ENCODE results near the gene C17orf107. TPM values are rescaled to one million over a fixed set of nuclear protein-coding genes. Genes with fewer than 3 reads are reported as not detected.
"Not testable (repeated sequence)": the region's sequence is repeated elsewhere in the genome, so short reads cannot be mapped to it uniquely, and the experiment has no call there.

C17orf107 gene
- total and polyA plus RNA-seq, 5 donors from 2014 or later: 1.1 to 45.6 (median 1.3) TPM

DNA sequence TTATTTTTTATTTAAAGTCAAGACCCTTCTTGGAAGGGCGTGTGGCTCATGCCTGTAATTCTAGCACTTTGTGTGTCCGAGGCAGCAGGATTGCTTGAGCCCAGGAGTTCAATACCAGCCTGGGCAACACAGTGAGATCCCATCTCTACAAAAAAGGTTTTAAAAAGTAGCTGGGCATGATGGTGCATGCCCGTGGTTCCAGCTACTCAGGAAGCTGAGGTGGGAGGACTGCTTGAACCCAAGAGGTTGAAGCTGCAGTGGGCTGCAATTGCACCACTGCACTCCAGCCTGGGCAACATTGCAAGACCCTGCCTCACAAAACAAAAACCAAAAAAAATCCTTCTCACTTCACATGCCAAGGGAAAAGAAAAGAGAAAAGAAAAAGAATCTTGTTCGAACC, 36.6 kb upstream of the C17orf107 start:
- H3K36me3 ChIP-seq (ENCODE audit: control insufficient read depth, insufficient read depth, low read length): peaks cover 17% of the 10 kb centered on the region
- H3K27me3 Mint-ChIP-seq: no peaks in the 10 kb centered on the region
- peaks cover 0 to 2% (median 0%) of the 10 kb centered on the region in 7 donors for H3K9me3 Mint-ChIP-seq
- no peak overlapping the region for H3K27ac Mint-ChIP-seq
- H3K27ac ChIP-seq (ENCODE audit: insufficient read depth, low read length, poor library complexity, severe bottlenecking): no peak overlapping the region
- no peak overlapping the region for H3K4me3 Mint-ChIP-seq
- DNase-seq: no peak
- no peak for ATAC-seq (ENCODE audit: low read depth in 2 of 2)
- no peaks in the 10 kb centered on the region for H3K9me3 ChIP-seq (ENCODE audit: control insufficient read depth in 2 of 2, low read length in 2 of 2)
- H3K4me1 ChIP-seq (ENCODE audit: control insufficient read depth, insufficient read depth, low read length, poor library complexity, severe bottlenecking): no peaks in the 10 kb centered on the region
- H3K27me3 ChIP-seq (ENCODE audit: control insufficient read depth, insufficient read depth, low read length): no peaks in the 10 kb centered on the region
- H3K36me3 Mint-ChIP-seq: peaks cover 8% of the 10 kb centered on the region
- H3K4me3 ChIP-seq (ENCODE audit: low read depth, low read length): no peak overlapping the region
- H3K4me1 Mint-ChIP-seq: peaks cover 4 to 25% (median 11%) of the 10 kb centered on the region in 4 donors

DNA sequence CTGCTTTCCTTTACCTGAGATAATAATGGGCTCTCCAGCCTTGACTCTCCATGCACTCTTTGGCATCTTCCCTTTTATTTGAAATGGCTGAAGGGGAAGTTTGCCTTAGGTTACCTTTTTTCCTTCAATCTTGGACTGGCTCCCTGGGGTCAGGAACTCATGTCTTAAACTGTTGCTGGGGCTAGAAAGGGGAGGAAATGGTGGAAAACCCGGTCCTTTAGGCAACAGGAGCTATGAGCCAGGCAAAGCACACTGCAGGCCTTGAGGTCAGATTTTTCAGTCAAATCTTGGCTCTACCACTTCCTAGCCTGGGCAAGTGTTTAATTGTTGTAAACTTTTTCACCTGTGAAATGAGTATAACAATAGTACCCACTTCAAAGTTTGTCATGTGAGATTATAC, 36.0 kb upstream of the C17orf107 start:
- Mint-ChIP-seq H3K27ac (peak overlapping the region in 1 of 3 donors; percentile 79), H3K36me3 (peaks cover 8% of the 10 kb centered on the region), H3K4me3 (no peak overlapping the region), H3K9me3 (peaks cover 0 to 2% (median 0%) of the 10 kb centered on the region in 7 donors), H3K4me1 (peaks cover 4 to 23% (median 9%) of the 10 kb centered on the region in 4 donors), H3K27me3 (no peaks in the 10 kb centered on the region)
- no peaks in the 10 kb centered on the region for H3K9me3 ChIP-seq (ENCODE audit: control insufficient read depth in 2 of 2, low read length in 2 of 2)
- H3K4me3 ChIP-seq (ENCODE audit: low read depth, low read length): no peak overlapping the region
- ATAC-seq (ENCODE audit: low read depth in 2 of 2) (no peak), DNase-seq (no peak)
- H3K4me1 ChIP-seq (ENCODE audit: control insufficient read depth, insufficient read depth, low read length, poor library complexity, severe bottlenecking): no peaks in the 10 kb centered on the region
- H3K27me3 ChIP-seq (ENCODE audit: control insufficient read depth, insufficient read depth, low read length): no peaks in the 10 kb centered on the region
- peaks cover 17% of the 10 kb centered on the region for H3K36me3 ChIP-seq (ENCODE audit: control insufficient read depth, insufficient read depth, low read length)
- no peak overlapping the region for H3K27ac ChIP-seq (ENCODE audit: insufficient read depth, low read length, poor library complexity, severe bottlenecking)

DNA sequence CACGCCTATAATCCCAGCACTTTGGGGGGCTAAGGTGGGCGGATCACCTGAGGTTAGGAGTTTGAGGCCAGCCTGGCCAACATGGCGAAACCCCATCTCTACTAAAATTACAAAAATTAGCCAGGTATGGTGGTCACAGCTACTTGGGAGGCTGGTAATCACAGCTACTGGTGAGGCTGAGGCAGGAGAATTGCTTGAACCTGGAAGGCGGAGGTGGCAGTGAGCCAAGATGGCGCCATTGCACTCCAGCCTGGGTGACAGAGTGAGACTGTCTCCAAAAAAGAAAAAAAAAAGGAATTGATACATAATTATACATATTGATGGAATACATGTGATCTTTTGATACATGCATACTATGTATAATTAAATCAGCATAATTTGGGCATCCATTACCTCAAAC, 31.8 kb upstream of the C17orf107 start:
- not testable (repeated sequence) for H3K27ac Mint-ChIP-seq; H3K9me3 ChIP-seq (ENCODE audit: control insufficient read depth in 2 of 2, low read length in 2 of 2); H3K9me3 Mint-ChIP-seq; H3K27me3 Mint-ChIP-seq; H3K4me1 ChIP-seq (ENCODE audit: control insufficient read depth, insufficient read depth, low read length, poor library complexity, severe bottlenecking); ATAC-seq (ENCODE audit: low read depth in 2 of 2); H3K27me3 ChIP-seq (ENCODE audit: control insufficient read depth, insufficient read depth, low read length); H3K36me3 Mint-ChIP-seq; H3K36me3 ChIP-seq (ENCODE audit: control insufficient read depth, insufficient read depth, low read length); H3K27ac ChIP-seq (ENCODE audit: insufficient read depth, low read length, poor library complexity, severe bottlenecking); DNase-seq; H3K4me3 Mint-ChIP-seq; H3K4me3 ChIP-seq (ENCODE audit: low read depth, low read length)
- H3K4me1 Mint-ChIP-seq: peaks cover 4 to 15% (median 7%) of the 10 kb centered on the region in 4 donors

DNA sequence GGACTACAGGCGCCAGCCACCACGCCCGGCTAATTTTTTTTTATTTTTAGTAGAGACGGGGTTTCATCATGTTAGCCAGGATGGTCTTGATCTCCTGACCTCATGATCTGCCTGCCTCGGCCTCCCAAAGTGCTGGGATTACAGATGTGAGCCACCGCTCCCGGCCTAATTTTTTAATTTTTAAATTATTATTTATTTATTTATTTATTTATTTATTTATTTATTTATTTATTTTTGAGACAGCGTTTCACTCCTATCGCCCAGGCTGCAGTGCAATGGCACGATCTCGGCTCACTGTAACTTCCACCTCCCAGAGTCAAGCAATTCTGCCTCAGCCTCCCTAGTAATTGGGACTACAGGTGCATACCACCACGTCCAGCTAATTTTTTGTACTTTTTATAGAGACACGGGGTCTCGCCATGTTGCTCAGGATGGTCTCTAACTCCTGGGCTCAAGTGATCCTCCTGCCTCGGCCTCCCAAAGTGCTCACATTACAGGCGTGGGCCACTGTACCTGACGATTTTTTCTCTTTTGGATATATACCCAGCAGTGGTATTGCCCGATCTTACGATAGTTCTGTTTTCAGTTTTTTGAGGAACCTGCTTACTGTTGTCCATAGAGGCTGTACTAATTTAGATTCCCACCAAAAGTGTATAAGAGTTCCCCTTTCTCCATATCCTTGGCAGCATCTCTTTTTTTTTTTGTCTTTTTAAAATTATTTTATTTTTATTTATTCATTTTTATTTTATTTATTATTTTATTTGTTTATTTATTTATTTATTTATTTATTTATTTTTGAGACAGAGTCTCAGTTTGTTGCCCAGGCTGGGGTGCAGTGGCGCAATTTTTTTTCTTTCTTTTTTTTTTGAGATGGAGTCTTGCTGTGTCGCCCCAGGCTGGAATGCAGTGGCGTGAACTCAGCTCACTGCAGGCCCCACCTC, 30.0 kb upstream of the C17orf107 start:
- ATAC-seq (ENCODE audit: low read depth in 2 of 2); H3K36me3 Mint-ChIP-seq; H3K27ac ChIP-seq (ENCODE audit: insufficient read depth, low read length, poor library complexity, severe bottlenecking); H3K27me3 Mint-ChIP-seq; H3K36me3 ChIP-seq (ENCODE audit: control insufficient read depth, insufficient read depth, low read length); H3K9me3 Mint-ChIP-seq; H3K4me3 Mint-ChIP-seq; H3K9me3 ChIP-seq (ENCODE audit: control insufficient read depth in 2 of 2, low read length in 2 of 2); DNase-seq; H3K4me1 ChIP-seq (ENCODE audit: control insufficient read depth, insufficient read depth, low read length, poor library complexity, severe bottlenecking); H3K4me3 ChIP-seq (ENCODE audit: low read depth, low read length); H3K27me3 ChIP-seq (ENCODE audit: control insufficient read depth, insufficient read depth, low read length); H3K27ac Mint-ChIP-seq: not testable (repeated sequence)
- H3K4me1 Mint-ChIP-seq: peaks cover 5 to 19% (median 11%) of the 10 kb centered on the region in 4 donors

DNA sequence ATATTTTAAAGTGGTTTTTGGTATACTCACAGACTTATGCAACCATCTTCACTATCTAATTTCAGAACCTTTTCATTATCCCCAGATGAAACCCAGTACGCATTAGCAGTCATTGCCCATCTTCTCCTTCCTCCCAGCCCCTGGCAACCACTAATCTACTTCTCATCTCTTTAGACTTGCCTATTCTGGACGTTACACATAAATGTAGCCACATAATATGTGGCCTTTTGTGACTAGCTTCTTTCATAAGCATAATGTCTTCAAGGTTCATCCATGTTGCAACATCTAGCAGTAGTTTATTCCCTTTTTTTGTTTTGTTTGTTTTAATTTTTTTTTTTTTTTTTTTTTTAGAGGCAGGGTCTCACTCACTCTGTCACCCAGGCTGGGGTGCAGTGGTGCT, 28.5 kb upstream of the C17orf107 start:
- no peaks in the 10 kb centered on the region for H3K4me1 ChIP-seq (ENCODE audit: control insufficient read depth, insufficient read depth, low read length, poor library complexity, severe bottlenecking)
- no peak overlapping the region for H3K4me3 Mint-ChIP-seq
- no peak overlapping the region for H3K27ac ChIP-seq (ENCODE audit: insufficient read depth, low read length, poor library complexity, severe bottlenecking)
- H3K9me3 ChIP-seq (ENCODE audit: control insufficient read depth in 2 of 2, low read length in 2 of 2): no peaks in the 10 kb centered on the region
- H3K4me3 ChIP-seq (ENCODE audit: low read depth, low read length): no peak overlapping the region
- no peaks in the 10 kb centered on the region for H3K27me3 ChIP-seq (ENCODE audit: control insufficient read depth, insufficient read depth, low read length)
- peaks cover 6 to 18% (median 11%) of the 10 kb centered on the region in 4 donors for H3K4me1 Mint-ChIP-seq
- H3K27ac Mint-ChIP-seq: peak overlapping the region in 1 of 3 donors; percentile 34
- DNase-seq (no peak), ATAC-seq (ENCODE audit: low read depth in 2 of 2) (no peak)
- no peaks in the 10 kb centered on the region for H3K27me3 Mint-ChIP-seq
- H3K9me3 Mint-ChIP-seq: no peaks in the 10 kb centered on the region
- peaks cover 9% of the 10 kb centered on the region for H3K36me3 ChIP-seq (ENCODE audit: control insufficient read depth, insufficient read depth, low read length)
- H3K36me3 Mint-ChIP-seq: peaks cover 9% of the 10 kb centered on the region

DNA sequence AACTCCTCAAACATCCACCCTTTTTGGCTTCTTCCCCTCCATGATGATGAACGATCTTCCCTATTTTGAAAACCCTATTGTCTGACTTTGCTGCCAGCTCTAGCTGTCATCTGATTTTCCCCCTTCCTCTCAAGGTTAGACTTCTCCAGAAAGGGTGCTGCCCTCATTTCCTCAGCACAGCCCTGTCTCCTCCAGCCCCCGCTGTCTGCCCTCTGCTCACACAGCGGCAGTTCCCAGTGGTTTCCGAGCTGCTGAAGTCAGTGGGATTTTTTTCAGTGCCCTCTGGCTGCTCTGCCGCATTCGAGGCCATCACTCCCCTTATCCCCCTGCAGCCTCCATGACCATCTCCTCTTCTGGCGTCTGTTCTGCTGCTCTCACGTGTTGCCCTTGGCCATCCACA, 26.6 kb upstream of the C17orf107 start:
- no peaks in the 10 kb centered on the region for H3K27me3 Mint-ChIP-seq
- peaks cover 9% of the 10 kb centered on the region for H3K36me3 Mint-ChIP-seq
- Histone ChIP-seq H3K27me3 (ENCODE audit: control insufficient read depth, insufficient read depth, low read length) (no peaks in the 10 kb centered on the region), H3K4me1 (ENCODE audit: control insufficient read depth, insufficient read depth, low read length, poor library complexity, severe bottlenecking) (no peaks in the 10 kb centered on the region), H3K27ac (ENCODE audit: insufficient read depth, low read length, poor library complexity, severe bottlenecking) (no peak overlapping the region), H3K36me3 (ENCODE audit: control insufficient read depth, insufficient read depth, low read length) (peaks cover 9% of the 10 kb centered on the region), H3K9me3 (ENCODE audit: control insufficient read depth in 2 of 2, low read length in 2 of 2) (no peaks in the 10 kb centered on the region), H3K4me3 (ENCODE audit: low read depth, low read length) (no peak overlapping the region)
- H3K4me1 Mint-ChIP-seq: peaks cover 6 to 18% (median 13%) of the 10 kb centered on the region in 4 donors
- DNase-seq: no peak
- H3K9me3 Mint-ChIP-seq: no peaks in the 10 kb centered on the region
- H3K27ac Mint-ChIP-seq: peak overlapping the region; percentile 15 to 63 (median 52)
- no peak overlapping the region for H3K4me3 Mint-ChIP-seq
- no peak for ATAC-seq (ENCODE audit: low read depth in 2 of 2)

DNA sequence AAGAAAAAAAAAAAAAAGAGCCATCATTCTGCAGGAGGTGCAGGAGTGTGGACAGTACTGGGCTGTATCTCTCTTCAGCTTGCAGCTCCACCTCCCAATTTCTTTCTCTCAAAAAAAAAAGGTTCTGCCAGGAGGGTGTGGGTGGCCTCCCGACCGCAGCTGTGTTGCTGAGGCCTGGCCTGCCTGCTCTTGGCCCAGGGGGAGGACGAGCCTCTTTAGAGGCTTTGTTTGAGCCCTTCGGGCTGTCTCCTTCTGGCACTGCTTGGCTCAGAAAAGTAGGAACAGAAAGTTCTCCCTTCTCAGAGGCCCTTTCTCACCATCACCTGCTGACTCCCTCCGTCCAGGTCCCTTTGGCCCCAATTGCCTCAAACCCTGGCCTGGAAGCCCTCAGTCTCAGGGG, 22.2 kb upstream of the C17orf107 start:
- Mint-ChIP-seq H3K36me3 (peaks cover 5% of the 10 kb centered on the region), H3K27ac (no peak overlapping the region), H3K4me1 (peaks cover 2 to 16% (median 10%) of the 10 kb centered on the region in 4 donors), H3K27me3 (no peaks in the 10 kb centered on the region), H3K9me3 (no peaks in the 10 kb centered on the region), H3K4me3 (no peak overlapping the region)
- DNase-seq (no peak), ATAC-seq (ENCODE audit: low read depth in 2 of 2) (no peak)
- no peaks in the 10 kb centered on the region for H3K9me3 ChIP-seq (ENCODE audit: control insufficient read depth in 2 of 2, low read length in 2 of 2)
- peaks cover 22% of the 10 kb centered on the region for H3K36me3 ChIP-seq (ENCODE audit: control insufficient read depth, insufficient read depth, low read length)
- no peaks in the 10 kb centered on the region for H3K27me3 ChIP-seq (ENCODE audit: control insufficient read depth, insufficient read depth, low read length)
- H3K27ac ChIP-seq (ENCODE audit: insufficient read depth, low read length, poor library complexity, severe bottlenecking): no peak overlapping the region
- no peaks in the 10 kb centered on the region for H3K4me1 ChIP-seq (ENCODE audit: control insufficient read depth, insufficient read depth, low read length, poor library complexity, severe bottlenecking)
- no peak overlapping the region for H3K4me3 ChIP-seq (ENCODE audit: low read depth, low read length)

DNA sequence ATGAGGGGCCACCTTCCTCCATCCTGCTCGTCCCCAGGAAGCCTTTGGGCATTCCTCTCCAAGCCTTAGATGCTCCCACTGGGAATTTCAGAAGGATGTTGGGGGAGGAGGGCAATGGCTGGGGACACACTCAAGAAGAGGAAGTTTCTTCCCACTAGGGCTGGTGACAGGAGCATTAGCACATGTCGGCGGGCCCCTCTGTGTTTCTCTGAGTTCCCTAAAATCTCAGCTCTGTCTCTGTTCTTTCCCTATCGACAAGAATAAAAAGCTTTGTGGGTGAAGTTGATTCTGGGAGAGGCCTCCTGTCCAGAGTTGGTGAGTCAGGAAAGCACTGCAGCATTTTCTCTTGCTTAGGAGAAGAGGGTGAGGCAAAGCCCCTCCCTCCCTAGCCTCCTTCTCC, 19.7 kb upstream of the C17orf107 start:
- no peak for DNase-seq
- H3K4me1 Mint-ChIP-seq: peaks cover 0 to 9% (median 2%) of the 10 kb centered on the region in 4 donors
- no peaks in the 10 kb centered on the region for H3K27me3 ChIP-seq (ENCODE audit: control insufficient read depth, insufficient read depth, low read length)
- H3K27ac Mint-ChIP-seq: no peak overlapping the region
- no peak overlapping the region for H3K27ac ChIP-seq (ENCODE audit: insufficient read depth, low read length, poor library complexity, severe bottlenecking)
- no peak overlapping the region for H3K4me3 Mint-ChIP-seq
- H3K27me3 Mint-ChIP-seq: no peaks in the 10 kb centered on the region
- no peaks in the 10 kb centered on the region for H3K4me1 ChIP-seq (ENCODE audit: control insufficient read depth, insufficient read depth, low read length, poor library complexity, severe bottlenecking)
- no peaks in the 10 kb centered on the region for H3K36me3 Mint-ChIP-seq
- H3K9me3 ChIP-seq (ENCODE audit: control insufficient read depth in 2 of 2, low read length in 2 of 2): no peaks in the 10 kb centered on the region
- no peak for ATAC-seq (ENCODE audit: low read depth in 2 of 2)
- no peak overlapping the region for H3K4me3 ChIP-seq (ENCODE audit: low read depth, low read length)
- H3K9me3 Mint-ChIP-seq: no peaks in the 10 kb centered on the region
- peaks cover 27% of the 10 kb centered on the region for H3K36me3 ChIP-seq (ENCODE audit: control insufficient read depth, insufficient read depth, low read length)
